ENCODE results near the gene DNPEP.
"Not testable (repeated sequence)": the region's sequence is repeated elsewhere in the genome, so short reads cannot be mapped to it uniquely, and the experiment has no call there.

The DNPEP gene

GRCh38 chr2:219419331-219420197 is 31.9 kb upstream of the DNPEP start:
- DNase-seq (ENCODE audit: low spot score) = no peak
- FAIRE-seq = no peak

GRCh38 chr2:219419012-219419324 is 31.3 kb upstream of the DNPEP start:
- FAIRE-seq (no peak), DNase-seq (ENCODE audit: low spot score) (no peak)

- DNase-seq (ENCODE audit: low spot score) (no peak), FAIRE-seq (no peak)
These were observed 30.7 kb upstream of the DNPEP start, which contains the start of gene DES for GRCh38 chr2:219418155-219419011. Gene DES (plus strand): TSS chr2:219418377. CDS start chr2:219418463, 86 bp downstream.

- FAIRE-seq = no peak
These were observed 29.7 kb upstream of the DNPEP start for GRCh38 chr2:219417374-219417773.

GRCh38 chr2:219416938-219417337 is 29.2 kb upstream of the DNPEP start:
- no peak for FAIRE-seq
- no peak for DNase-seq (ENCODE audit: low spot score)

More at GRCh38 chr2:219417374-219417773, 29.7 kb upstream of the DNPEP start:
- no peak for DNase-seq (ENCODE audit: low spot score)

GRCh38 chr2:219416235-219416602 is 28.5 kb upstream of the DNPEP start:
- FAIRE-seq = no peak

GRCh38 chr2:219415580-219416234 is 28.0 kb upstream of the DNPEP start:
- FAIRE-seq = no peak
- DNase-seq (ENCODE audit: low spot score) = no peak

More at GRCh38 chr2:219416235-219416602, 28.5 kb upstream of the DNPEP start:
- DNase-seq (ENCODE audit: low spot score) = no peak

GRCh38 chr2:219414857-219415256 is 27.1 kb upstream of the DNPEP start:
- no peak for DNase-seq (ENCODE audit: low spot score)
- FAIRE-seq = no peak

- DNase-seq (ENCODE audit: low spot score) (no peak), FAIRE-seq (no peak)
These were observed 22.7 kb upstream of the DNPEP start for GRCh38 chr2:219410390-219410789.

GRCh38 chr2:219409619-219410018 is 21.9 kb upstream of the DNPEP start:
- FAIRE-seq = no peak
- DNase-seq (ENCODE audit: low spot score) = no peak

GRCh38 chr2:219408631-219409030 is 20.9 kb upstream of the DNPEP start:
- no peak for FAIRE-seq
- no peak for DNase-seq (ENCODE audit: low spot score)

GRCh38 chr2:219408204-219408603 is 20.5 kb upstream of the DNPEP start:
- DNase-seq (ENCODE audit: low spot score) = no peak
- FAIRE-seq = no peak

- not testable (repeated sequence) for DNase-seq (ENCODE audit: low spot score); FAIRE-seq
These were observed 19.6 kb upstream of the DNPEP start for GRCh38 chr2:219407343-219407742.

- no peak for FAIRE-seq
These were observed 19.1 kb upstream of the DNPEP start for GRCh38 chr2:219406861-219407230.

GRCh38 chr2:219405958-219406860 is 18.5 kb upstream of the DNPEP start:
- FAIRE-seq = no peak
- no peak for DNase-seq (ENCODE audit: low spot score)

More at GRCh38 chr2:219406861-219407230, 19.1 kb upstream of the DNPEP start:
- DNase-seq (ENCODE audit: low spot score) = peak; percentile 85

- no peak for DNase-seq (ENCODE audit: low spot score)
- FAIRE-seq = no peak
These were observed 17.7 kb upstream of the DNPEP start for GRCh38 chr2:219405451-219405850.

- DNase-seq (ENCODE audit: low spot score) (no peak), FAIRE-seq (no peak)
These were observed 17.2 kb upstream of the DNPEP start for GRCh38 chr2:219404954-219405353.

- DNase-seq (ENCODE audit: low spot score) (no peak), FAIRE-seq (no peak)
These were observed 16.7 kb upstream of the DNPEP start for GRCh38 chr2:219404291-219404910.

GRCh38 chr2:219403861-219404260 is 16.1 kb upstream of the DNPEP start:
- no peak for FAIRE-seq
- no peak for DNase-seq (ENCODE audit: low spot score)

Data from RCC 7860 (cell line).